HT-29 (cell line): ENCODE results near the gene YJEFN3. TPM values are rescaled to one million over a fixed set of nuclear protein-coding genes. Genes with fewer than 3 reads are reported as not detected.

Source experiments
- DNase-seq: peaks from one replicate; pipeline ENCODE4 v3.0.0-alpha.2; 2015; ENCODE audit warnings: low spot score
- total RNA-seq: library from RNA; depleted of rRNA; stranded (reverse); fragments of >200 nt; shearing (Covaris generic); gene quantifications from 2 replicates; pipeline ENCODE4 v1.2.3, GENCODE V29; 2014; rRNA removed

The YJEFN3 gene
- total RNA-seq, 1 experiment from 2014 or later = 1.0 TPM

GRCh38 chr19:19584356-19584755 lies 55.6 kb downstream of the YJEFN3 start:
- no peak for DNase-seq

Other genes starting within 250 kb of the YJEFN3 start
- 27.8 and 35.2 TPM in 2 replicates for gene SUGP1, start 208.4 kb upstream of the YJEFN3 start, total RNA-seq
- 32.2 and 34.7 TPM in 2 replicates for gene MAU2, start 208.1 kb upstream of the YJEFN3 start, total RNA-seq
- 85.8 and 96.7 TPM in 2 replicates for gene GATAD2A, start 123.2 kb upstream of the YJEFN3 start, total RNA-seq
- 1.3 and 1.5 TPM in 2 replicates for gene TSSK6, start 13.4 kb upstream of the YJEFN3 start, total RNA-seq
- 190 and 202 TPM in 2 replicates for gene NDUFA13, start 12.7 kb upstream of the YJEFN3 start, total RNA-seq
- 0.31 TPM in 1 of 2 replicates, not detected in the other for gene CILP2, start 9.4 kb downstream of the YJEFN3 start, total RNA-seq
- gene PBX4, start 89.8 kb downstream of the YJEFN3 start, total RNA-seq = 2.5 and 3.3 TPM in 2 replicates
- gene LPAR2, start 99.3 kb downstream of the YJEFN3 start, total RNA-seq = 14.1 and 16.2 TPM in 2 replicates
- 15.9 and 19.3 TPM in 2 replicates for gene GMIP, start 114.7 kb downstream of the YJEFN3 start, total RNA-seq
- gene ATP13A1, start 134.8 kb downstream of the YJEFN3 start, total RNA-seq = 38.8 and 42.0 TPM in 2 replicates
- gene ZNF101, start 139.9 kb downstream of the YJEFN3 start, total RNA-seq = 2.0 and 4.6 TPM in 2 replicates
- 0.26 and 0.38 TPM in 2 replicates for gene ZNF14, start 204.2 kb downstream of the YJEFN3 start, total RNA-seq